ENCODE results near the gene METTL18. TPM values are rescaled to one million over a fixed set of nuclear protein-coding genes. Genes with fewer than 3 reads are reported as not detected.
A peak's percentile ranks its signal among the peaks of the same experiment; 100 is the strongest.

Gene METTL18
- total RNA-seq, 1 donor from 2014 or later, result 11.0 TPM

DNA sequence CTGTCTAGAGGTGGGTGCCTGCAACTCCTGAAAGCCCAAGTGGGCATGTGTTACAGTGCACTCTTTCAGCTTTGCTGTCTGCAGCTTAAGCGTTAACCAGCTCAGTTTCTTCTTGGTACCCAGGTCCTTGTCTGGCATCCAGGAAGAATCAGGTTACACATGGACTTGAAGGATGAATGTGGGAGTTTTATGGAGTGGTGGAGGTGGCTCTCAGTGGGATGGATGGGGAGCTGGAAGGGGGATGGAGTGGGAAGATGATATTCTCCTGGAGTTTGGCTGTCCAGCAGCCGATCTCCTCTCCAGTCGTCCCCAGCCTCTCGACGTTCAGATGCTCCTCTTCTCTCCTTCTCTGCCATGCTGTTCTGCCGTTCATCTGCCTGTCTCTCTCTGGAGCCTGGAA is 9.4 kb downstream of the METTL18 start:
- TF ChIP-seq, protein P1, sequence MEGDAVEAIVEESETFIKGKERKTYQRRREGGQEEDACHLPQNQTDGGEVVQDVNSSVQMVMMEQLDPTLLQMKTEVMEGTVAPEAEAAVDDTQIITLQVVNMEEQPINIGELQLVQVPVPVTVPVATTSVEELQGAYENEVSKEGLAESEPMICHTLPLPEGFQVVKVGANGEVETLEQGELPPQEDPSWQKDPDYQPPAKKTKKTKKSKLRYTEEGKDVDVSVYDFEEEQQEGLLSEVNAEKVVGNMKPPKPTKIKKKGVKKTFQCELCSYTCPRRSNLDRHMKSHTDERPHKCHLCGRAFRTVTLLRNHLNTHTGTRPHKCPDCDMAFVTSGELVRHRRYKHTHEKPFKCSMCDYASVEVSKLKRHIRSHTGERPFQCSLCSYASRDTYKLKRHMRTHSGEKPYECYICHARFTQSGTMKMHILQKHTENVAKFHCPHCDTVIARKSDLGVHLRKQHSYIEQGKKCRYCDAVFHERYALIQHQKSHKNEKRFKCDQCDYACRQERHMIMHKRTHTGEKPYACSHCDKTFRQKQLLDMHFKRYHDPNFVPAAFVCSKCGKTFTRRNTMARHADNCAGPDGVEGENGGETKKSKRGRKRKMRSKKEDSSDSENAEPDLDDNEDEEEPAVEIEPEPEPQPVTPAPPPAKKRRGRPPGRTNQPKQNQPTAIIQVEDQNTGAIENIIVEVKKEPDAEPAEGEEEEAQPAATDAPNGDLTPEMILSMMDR (conservative IDR thresholded peaks at IDR 0.05), result no peak
- peaks cover 4% of the 10 kb centered on the region for H3K4me1 Mint-ChIP-seq (ENCODE audit: unreplicated experiment)
- DNase-seq (ENCODE audit: extremely low spot score, unreplicated experiment), result no peak
- H3K27ac Mint-ChIP-seq, result no peak overlapping the region
- no peaks in the 10 kb centered on the region for H3K36me3 Mint-ChIP-seq
- no peak overlapping the region for H3K4me3 Mint-ChIP-seq
- H3K9me3 Mint-ChIP-seq, result peaks cover 4% of the 10 kb centered on the region
- H3K27me3 Mint-ChIP-seq, result peaks cover 7% of the 10 kb centered on the region

DNA sequence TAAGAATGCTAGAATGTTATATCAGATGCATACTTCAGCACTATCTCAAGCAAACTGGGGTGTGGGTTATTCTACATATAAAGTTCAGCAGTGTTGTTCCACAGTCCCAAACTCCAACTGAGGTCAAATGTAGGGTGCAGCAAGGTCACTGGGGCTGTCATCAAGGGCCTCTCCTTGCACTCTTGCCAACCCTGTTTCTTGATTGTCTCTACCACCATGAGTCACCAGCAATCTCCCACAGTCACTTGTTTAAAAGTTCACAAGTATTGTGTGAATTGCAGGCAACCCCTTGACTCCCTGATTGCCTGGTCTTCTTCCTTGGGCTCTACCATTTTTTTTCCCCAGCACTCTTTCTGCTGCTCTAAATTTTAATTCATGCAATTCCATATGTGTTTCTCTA is 10.6 kb downstream of the METTL18 start:
- Mint-ChIP-seq H3K36me3 (no peaks in the 10 kb centered on the region), H3K27me3 (peaks cover 7% of the 10 kb centered on the region), H3K27ac (no peak overlapping the region), H3K4me3 (no peak overlapping the region), H3K9me3 (peaks cover 4% of the 10 kb centered on the region), H3K4me1 (ENCODE audit: unreplicated experiment) (peaks cover 13% of the 10 kb centered on the region)
- no peak for DNase-seq (ENCODE audit: extremely low spot score, unreplicated experiment)
- TF ChIP-seq, protein P1 (conservative IDR thresholded peaks at IDR 0.05), result no peak

DNA sequence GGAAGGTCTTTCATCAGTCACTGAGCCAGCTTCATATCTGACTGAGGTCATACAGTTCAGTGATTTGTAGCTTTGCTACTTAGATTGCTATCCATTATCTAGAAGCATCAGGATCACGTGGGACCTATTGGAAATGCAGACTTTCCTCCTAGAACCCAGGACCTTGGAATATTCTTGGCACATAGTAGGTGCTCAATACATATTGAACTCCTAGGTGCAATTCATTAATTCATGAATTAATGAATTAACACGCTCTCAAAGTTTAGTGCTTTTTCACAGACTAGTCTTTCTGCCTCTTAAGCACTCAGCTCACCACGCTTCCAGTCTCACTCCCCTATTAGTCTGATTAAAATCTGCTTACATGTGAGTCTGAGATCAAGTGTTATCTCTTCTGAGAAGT is 12.1 kb downstream of the METTL18 start:
- Mint-ChIP-seq H3K9me3 (peaks cover 4% of the 10 kb centered on the region), H3K4me1 (ENCODE audit: unreplicated experiment) (peaks cover 16% of the 10 kb centered on the region), H3K36me3 (no peaks in the 10 kb centered on the region), H3K4me3 (no peak overlapping the region), H3K27ac (peak overlapping the region; percentile 90), H3K27me3 (peaks cover 7% of the 10 kb centered on the region)
- DNase-seq (ENCODE audit: extremely low spot score, unreplicated experiment), result no peak
- TF ChIP-seq, protein P1 (conservative IDR thresholded peaks at IDR 0.05), result no peak

DNA sequence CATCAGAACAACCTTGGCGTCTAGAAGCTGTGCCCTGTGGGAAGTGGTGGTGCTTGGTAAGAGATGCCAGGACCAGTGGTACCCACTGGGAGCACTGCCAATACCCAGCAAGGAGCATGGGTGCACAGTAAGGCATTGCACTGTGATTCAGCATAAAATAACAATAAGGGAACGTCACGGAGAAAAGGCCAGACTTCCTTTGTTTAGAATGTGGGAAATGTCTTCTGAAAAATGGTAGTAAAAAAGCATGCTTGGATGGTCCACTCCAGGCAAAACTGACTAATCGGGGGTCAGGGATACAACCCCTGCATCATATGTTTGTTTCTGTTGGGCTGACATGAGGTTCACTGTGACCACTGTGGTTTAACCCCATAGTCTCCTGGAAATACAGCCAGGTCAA is 14.7 kb downstream of the METTL18 start:
- Mint-ChIP-seq H3K4me1 (ENCODE audit: unreplicated experiment) (peaks cover 22% of the 10 kb centered on the region), H3K36me3 (no peaks in the 10 kb centered on the region), H3K27me3 (peaks cover 3% of the 10 kb centered on the region), H3K9me3 (peaks cover 9% of the 10 kb centered on the region), H3K4me3 (no peak overlapping the region), H3K27ac (peak overlapping the region; percentile 90)
- DNase-seq (ENCODE audit: extremely low spot score, unreplicated experiment), result no peak
- TF ChIP-seq, protein P1 (conservative IDR thresholded peaks at IDR 0.05), result no peak

DNA sequence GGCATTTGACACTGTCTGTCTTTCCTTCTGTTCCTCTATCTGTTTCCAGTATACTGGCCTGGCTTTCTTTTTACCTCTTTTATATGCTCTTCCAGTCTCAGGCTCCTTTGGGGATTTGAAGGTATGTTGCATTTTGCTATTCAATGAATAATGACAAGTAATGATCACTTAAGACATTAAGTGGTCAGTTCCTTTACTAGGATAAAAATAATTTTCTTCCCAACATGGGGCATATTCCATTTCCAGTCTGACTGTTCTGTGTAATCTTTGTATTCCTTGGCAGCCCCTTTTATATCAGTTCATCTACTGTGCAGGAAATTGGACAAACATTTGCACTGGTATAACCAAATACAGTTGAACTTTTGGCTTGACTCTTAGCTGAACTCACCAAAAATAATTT is 15.6 kb downstream of the METTL18 start:
- peak overlapping the region; percentile 90 for H3K27ac Mint-ChIP-seq
- H3K4me1 Mint-ChIP-seq (ENCODE audit: unreplicated experiment), result peaks cover 22% of the 10 kb centered on the region
- TF ChIP-seq, protein P1 (conservative IDR thresholded peaks at IDR 0.05), result no peak
- no peak overlapping the region for H3K4me3 Mint-ChIP-seq
- H3K27me3 Mint-ChIP-seq, result no peaks in the 10 kb centered on the region
- peaks cover 9% of the 10 kb centered on the region for H3K9me3 Mint-ChIP-seq
- DNase-seq (ENCODE audit: extremely low spot score, unreplicated experiment), result no peak
- H3K36me3 Mint-ChIP-seq, result no peaks in the 10 kb centered on the region

DNA sequence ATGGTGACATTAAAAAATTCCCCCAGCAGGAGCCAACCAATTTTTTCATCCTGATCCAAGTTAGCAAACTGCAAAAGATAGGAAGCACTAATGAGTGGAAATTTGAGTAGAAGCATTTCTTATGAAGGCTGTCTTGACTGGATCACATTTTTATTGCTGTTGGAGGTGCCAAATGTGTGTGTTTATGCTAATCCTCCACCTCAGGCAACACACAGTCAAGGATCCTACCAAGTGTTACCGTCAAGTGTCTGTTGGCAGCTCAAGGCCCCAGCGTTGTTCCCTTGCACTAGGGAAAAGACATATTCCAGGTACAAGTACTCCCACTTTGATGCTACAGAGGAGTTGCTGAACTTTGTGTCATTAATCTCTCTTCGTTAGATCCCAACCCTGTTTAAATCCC is 18.3 kb downstream of the METTL18 start:
- no peak overlapping the region for H3K27ac Mint-ChIP-seq
- H3K36me3 Mint-ChIP-seq, result no peaks in the 10 kb centered on the region
- DNase-seq (ENCODE audit: extremely low spot score, unreplicated experiment), result no peak
- TF ChIP-seq, protein P1 (conservative IDR thresholded peaks at IDR 0.05), result no peak
- H3K4me3 Mint-ChIP-seq, result no peak overlapping the region
- H3K4me1 Mint-ChIP-seq (ENCODE audit: unreplicated experiment), result peaks cover 17% of the 10 kb centered on the region
- H3K27me3 Mint-ChIP-seq, result no peaks in the 10 kb centered on the region
- peaks cover 5% of the 10 kb centered on the region for H3K9me3 Mint-ChIP-seq
